Epidermal melanocyte (primary cell): Measurements from ENCODE around the gene PKNOX2.
A peak's percentile ranks its signal among the peaks of the same experiment; 100 is the strongest.

Experiments
- DNase-seq: peaks from one replicate; pipeline ENCODE4 v3.0.0; 2011; ENCODE audit warnings: low spot score; ENCODE audit not compliant: insufficient read length

The PKNOX2 gene

GRCh38 chr11:125333354-125334073 is 169.0 kb downstream of the PKNOX2 start:
- no peak for DNase-seq

GRCh38 chr11:125335106-125335505 is 170.6 kb downstream of the PKNOX2 start:
- peak; percentile 70 for DNase-seq

DNA sequence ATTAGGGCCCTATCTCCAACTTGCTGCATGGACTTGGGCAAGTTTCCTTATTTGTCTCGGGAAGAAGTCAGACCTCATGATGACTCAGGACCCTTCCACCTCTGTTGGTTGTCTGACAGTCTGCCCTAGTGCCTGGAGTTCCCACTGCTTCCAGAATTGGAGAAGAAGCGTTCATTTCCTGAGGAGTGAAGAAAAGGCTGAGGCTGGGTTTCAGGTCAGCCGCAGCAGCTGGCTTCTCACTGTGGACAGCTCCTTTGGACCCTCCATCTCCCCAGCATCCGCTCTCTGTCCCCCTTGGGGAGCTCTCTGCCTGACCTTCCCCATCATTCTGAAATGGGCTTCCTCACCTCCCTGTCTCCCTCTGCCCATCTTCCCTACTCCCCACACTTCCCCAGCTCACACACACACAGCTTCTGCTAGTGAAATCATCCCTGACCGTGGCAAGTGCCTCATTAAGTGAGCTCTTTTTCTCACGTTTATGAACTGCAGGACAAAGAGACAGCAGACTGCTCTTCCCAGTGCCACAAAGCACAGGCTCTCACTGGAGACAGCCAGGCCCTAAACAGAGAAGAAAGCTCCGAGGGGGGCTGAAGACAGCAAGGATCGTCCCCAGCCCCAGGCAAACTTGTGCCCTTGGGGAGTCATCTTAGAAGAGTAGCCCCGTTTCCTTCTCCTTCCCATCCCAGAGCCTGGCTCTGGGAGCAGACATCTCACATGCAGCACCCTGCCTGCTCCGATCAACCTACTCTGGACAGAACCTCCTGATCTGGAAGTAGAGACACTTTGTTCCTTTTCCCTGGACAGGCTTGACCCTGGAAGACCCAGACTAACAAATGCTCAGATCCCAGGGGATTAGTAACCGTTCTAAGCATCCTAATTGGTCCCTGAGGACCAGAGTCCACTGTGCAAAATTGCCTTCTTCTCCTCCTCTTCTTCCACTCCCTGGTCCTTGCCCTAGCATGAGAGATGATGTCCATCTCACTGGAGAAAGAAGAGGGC is 173.6 kb downstream of the PKNOX2 start:
- DNase-seq, result no peak

GRCh38 chr11:125338886-125339811 is 174.6 kb downstream of the PKNOX2 start:
- no peak for DNase-seq

GRCh38 chr11:125341676-125342075 is 177.1 kb downstream of the PKNOX2 start:
- DNase-seq, result no peak

GRCh38 chr11:125342281-125342930 is 177.9 kb downstream of the PKNOX2 start:
- no peak for DNase-seq

- DNase-seq, result no peak
Measured at GRCh38 chr11:125343086-125343717, 178.7 kb downstream of the PKNOX2 start.

- DNase-seq, result no peak
Measured at GRCh38 chr11:125343718-125344131, 179.2 kb downstream of the PKNOX2 start.

GRCh38 chr11:125344846-125345420 is 180.4 kb downstream of the PKNOX2 start:
- no peak for DNase-seq

DNA sequence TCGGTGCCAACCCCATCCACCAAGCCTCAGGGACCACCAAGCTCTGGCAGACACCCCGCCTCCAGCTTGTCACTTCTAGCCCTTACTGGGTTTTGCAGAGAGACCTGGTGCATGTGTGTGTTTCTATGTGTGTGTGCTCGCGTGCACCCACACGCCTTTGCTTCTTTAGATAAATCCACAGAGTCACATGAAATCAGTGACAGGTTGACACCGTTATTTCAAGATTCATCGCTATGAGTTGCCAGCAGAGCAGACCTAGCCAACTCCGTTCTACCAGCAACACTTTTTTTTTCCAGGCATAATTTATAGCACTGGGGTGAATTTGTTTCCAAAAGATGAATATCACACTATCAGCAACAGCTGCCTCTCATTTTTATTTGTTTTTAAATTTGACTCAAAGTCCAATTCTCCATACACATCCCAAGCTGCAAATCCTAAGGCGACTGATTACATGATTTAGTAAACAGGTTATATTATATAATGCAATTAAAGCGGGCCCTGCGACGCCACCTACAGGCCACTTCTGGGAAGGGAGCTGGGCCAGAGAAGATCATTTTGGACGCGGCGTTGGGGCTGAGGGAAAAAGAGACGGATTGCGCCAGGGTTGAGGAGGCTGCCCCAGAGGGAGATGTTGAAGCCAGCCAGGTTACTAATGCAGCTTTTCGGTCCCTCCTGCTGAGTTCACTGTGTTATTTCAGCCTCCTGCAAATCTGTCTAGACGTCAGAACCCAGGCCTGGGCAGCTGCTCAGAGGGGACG is 181.0 kb downstream of the PKNOX2 start:
- peak; percentile 41 for DNase-seq

DNA sequence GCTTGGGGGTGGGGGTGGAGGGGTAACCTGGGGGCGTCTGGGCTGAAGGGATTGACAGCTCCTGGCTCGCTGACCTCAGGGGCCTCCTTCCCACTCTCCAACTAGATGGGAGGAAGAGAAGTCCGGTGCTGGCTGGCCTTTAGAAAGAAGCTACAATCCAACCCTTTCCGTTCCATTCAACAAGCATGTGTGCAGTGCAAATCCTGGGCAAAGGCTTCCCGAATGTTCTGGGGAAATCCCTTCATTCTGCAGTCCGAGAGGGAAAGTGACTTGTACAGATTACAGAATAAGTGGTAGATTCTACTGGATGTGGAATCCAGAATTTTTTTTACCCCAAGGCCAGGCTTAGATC is 181.6 kb downstream of the PKNOX2 start:
- no peak for DNase-seq

GRCh38 chr11:125346565-125347260 is 182.2 kb downstream of the PKNOX2 start:
- DNase-seq, result no peak

GRCh38 chr11:125347261-125347585 is 182.7 kb downstream of the PKNOX2 start:
- DNase-seq, result no peak

DNA sequence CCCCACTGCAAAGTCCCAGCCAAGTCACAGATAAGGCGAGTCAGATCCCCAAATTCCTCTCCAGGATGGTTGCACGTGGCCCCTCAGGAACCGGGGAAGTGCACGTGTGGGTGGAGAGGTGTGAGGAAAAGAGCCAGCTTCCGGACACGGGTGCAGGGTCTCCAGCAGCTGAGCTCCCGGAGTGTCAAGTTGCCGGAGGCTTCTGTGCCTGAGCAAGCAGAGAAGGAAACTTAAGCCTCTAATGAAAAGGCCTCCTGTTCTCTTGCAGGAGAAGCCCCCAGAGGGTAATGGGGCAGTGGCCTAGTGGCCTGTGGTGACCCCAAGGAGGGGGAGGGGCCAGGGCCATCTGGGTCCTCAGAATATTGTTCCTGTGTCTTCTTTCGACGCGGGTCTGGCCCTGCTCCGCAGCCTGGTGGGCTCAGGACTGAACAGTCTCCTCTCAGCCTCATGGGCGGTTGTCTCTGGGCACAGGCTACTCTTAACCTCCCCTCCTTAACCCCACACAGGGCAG is 183.6 kb downstream of the PKNOX2 start:
- DNase-seq, result no peak

- peak; percentile 51 for DNase-seq
Measured at GRCh38 chr11:125348674-125349309, 184.2 kb downstream of the PKNOX2 start.

GRCh38 chr11:125350206-125351032 is 185.9 kb downstream of the PKNOX2 start:
- DNase-seq, result no peak
